ENCODE results near the gene CYBA. TPM values are rescaled to one million over a fixed set of nuclear protein-coding genes. Genes with fewer than 3 reads are reported as not detected.

Gene CYBA
- total and polyA plus RNA-seq, 2 of the 13 experiments (the other 11 are each of a cell fraction or from before 2014, with no cell fraction given): 196 to 250 TPM

DNA sequence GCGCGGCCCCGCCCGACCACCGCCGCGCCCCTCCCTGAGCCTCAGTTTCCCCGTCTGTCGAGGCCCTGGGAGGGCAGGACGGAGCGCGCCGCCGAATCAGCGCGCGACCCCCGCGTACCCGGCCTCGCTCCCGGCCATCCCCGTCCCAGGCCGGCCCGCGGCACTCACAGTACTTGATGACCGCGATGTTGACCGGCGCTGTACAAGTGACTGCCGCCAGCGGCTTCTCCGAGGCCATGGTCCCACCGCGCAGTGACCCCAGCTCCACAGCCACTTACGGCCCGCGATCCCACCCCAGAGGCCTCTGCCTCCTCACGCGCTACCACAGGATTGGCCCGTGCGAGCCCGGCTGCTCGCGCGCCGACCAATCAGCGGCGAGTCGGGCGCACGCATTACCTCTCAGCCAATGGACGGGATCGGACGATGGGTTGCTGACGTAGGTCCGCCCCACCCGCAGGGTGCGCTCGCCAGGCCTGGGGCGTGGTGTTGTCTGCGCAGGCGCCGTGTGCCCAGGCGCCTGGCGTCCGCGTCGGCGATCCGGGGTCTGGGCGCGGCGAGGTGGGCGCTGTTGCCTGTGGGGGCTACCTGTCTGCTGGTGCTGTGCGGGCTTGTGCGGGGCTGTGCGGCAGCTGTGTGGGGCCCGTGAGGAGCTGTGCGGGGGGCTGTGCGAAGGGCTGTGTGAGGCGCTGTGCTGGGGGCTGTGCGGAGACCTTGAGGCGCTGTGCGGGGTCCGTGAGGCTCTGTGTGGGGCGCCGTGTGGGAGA lies 12.2 kb upstream of the CYBA start, which contains the start of gene MVD (continued):
- TF ChIP-seq ZNF572 (CRISPR knock-in tag; IDR thresholded peaks at IDR 0.05): peak; percentile 25; the same call in 1 of the 2 replicates
- TF ChIP-seq DNMT1 (CRISPR knock-in tag; IDR thresholded peaks at IDR 0.05): no peak; the same call in none of the 2 replicates
- TF ChIP-seq ZNF513 (CRISPR knock-in tag; conservative IDR thresholded peaks at IDR 0.05): no peak
- TF ChIP-seq, protein P1, sequence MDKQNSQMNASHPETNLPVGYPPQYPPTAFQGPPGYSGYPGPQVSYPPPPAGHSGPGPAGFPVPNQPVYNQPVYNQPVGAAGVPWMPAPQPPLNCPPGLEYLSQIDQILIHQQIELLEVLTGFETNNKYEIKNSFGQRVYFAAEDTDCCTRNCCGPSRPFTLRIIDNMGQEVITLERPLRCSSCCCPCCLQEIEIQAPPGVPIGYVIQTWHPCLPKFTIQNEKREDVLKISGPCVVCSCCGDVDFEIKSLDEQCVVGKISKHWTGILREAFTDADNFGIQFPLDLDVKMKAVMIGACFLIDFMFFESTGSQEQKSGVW (CRISPR knock-in tag; IDR thresholded peaks at IDR 0.05; ENCODE audit: borderline replicate concordance): peak; percentile 52; the same call in 1 of the 2 replicates
- TF ChIP-seq STAT5B (CRISPR knock-in tag; IDR thresholded peaks at IDR 0.05): no peak
- TF ChIP-seq ZNF207 (IDR thresholded peaks at IDR 0.05; ENCODE audit: borderline replicate concordance): no peak
- TF ChIP-seq, protein P2, sequence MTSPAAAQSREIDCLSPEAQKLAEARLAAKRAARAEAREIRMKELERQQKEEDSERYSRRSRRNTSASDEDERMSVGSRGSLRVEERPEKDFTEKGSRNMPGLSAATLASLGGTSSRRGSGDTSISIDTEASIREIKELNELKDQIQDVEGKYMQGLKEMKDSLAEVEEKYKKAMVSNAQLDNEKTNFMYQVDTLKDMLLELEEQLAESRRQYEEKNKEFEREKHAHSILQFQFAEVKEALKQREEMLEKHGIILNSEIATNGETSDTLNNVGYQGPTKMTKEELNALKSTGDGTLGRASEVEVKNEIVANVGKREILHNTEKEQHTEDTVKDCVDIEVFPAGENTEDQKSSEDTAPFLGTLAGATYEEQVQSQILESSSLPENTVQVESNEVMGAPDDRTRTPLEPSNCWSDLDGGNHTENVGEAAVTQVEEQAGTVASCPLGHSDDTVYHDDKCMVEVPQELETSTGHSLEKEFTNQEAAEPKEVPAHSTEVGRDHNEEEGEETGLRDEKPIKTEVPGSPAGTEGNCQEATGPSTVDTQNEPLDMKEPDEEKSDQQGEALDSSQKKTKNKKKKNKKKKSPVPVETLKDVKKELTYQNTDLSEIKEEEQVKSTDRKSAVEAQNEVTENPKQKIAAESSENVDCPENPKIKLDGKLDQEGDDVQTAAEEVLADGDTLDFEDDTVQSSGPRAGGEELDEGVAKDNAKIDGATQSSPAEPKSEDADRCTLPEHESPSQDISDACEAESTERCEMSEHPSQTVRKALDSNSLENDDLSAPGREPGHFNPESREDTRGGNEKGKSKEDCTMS (CRISPR knock-in tag; conservative IDR thresholded peaks at IDR 0.05): no peak
- TF ChIP-seq, protein P3, sequence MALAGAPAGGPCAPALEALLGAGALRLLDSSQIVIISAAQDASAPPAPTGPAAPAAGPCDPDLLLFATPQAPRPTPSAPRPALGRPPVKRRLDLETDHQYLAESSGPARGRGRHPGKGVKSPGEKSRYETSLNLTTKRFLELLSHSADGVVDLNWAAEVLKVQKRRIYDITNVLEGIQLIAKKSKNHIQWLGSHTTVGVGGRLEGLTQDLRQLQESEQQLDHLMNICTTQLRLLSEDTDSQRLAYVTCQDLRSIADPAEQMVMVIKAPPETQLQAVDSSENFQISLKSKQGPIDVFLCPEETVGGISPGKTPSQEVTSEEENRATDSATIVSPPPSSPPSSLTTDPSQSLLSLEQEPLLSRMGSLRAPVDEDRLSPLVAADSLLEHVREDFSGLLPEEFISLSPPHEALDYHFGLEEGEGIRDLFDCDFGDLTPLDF (CRISPR knock-in tag; IDR thresholded peaks at IDR 0.05): peak; percentile 77
- no peak for TF ChIP-seq KDM1A (CRISPR knock-in tag; IDR thresholded peaks at IDR 0.05)
- TF ChIP-seq EEA1 (CRISPR knock-in tag; IDR thresholded peaks at IDR 0.05; ENCODE audit: borderline replicate concordance): peak; percentile 66
- TF ChIP-seq POGK (CRISPR knock-in tag; conservative IDR thresholded peaks at IDR 0.05): peak; percentile 93
- no peak for TF ChIP-seq HOXA7 (CRISPR knock-in tag; IDR thresholded peaks at IDR 0.05)
- no peak; the same call in 1 of the 2 replicates for TF ChIP-seq KLF13 (CRISPR knock-in tag; IDR thresholded peaks at IDR 0.05)
- TF ChIP-seq KDM5A (IDR thresholded peaks at IDR 0.05; ENCODE audit: borderline replicate concordance, low read length): peak; percentile 85
- TF ChIP-seq, protein P4, sequence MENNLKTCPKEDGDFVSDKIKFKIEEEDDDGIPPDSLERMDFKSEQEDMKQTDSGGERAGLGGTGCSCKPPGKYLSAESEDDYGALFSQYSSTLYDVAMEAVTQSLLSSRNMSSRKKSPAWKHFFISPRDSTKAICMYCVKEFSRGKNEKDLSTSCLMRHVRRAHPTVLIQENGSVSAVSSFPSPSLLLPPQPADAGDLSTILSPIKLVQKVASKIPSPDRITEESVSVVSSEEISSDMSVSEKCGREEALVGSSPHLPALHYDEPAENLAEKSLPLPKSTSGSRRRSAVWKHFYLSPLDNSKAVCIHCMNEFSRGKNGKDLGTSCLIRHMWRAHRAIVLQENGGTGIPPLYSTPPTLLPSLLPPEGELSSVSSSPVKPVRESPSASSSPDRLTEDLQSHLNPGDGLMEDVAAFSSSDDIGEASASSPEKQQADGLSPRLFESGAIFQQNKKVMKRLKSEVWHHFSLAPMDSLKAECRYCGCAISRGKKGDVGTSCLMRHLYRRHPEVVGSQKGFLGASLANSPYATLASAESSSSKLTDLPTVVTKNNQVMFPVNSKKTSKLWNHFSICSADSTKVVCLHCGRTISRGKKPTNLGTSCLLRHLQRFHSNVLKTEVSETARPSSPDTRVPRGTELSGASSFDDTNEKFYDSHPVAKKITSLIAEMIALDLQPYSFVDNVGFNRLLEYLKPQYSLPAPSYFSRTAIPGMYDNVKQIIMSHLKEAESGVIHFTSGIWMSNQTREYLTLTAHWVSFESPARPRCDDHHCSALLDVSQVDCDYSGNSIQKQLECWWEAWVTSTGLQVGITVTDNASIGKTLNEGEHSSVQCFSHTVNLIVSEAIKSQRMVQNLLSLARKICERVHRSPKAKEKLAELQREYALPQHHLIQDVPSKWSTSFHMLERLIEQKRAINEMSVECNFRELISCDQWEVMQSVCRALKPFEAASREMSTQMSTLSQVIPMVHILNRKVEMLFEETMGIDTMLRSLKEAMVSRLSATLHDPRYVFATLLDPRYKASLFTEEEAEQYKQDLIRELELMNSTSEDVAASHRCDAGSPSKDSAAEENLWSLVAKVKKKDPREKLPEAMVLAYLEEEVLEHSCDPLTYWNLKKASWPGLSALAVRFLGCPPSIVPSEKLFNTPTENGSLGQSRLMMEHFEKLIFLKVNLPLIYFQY (CRISPR knock-in tag; IDR thresholded peaks at IDR 0.05; ENCODE audit: borderline replicate concordance): no peak
- peak; percentile 97 for TF ChIP-seq RBFOX2 (IDR thresholded peaks at IDR 0.05; ENCODE audit: low read depth, low read length)
- peak; percentile 75 for TF ChIP-seq RARA (CRISPR knock-in tag; IDR thresholded peaks at IDR 0.05)
